RWPE2 (cell line): Measurements from ENCODE around the gene WWTR1.
A peak's percentile ranks its signal among the peaks of the same experiment; 100 is the strongest.

Experiments
- ATAC-seq: fragments of 200-7000 bp; cut with Tn5 transposase; 3 replicates; pipeline ENCODE4 v1.9.1; 2021; ENCODE audit warnings: low read depth
- DNase-seq: peaks from one replicate; pipeline ENCODE4 v3.0.0-alpha.2; 2020; ENCODE audit warnings: low spot score
- H3K27ac ChIP-seq: fragments of 450-650 bp; 2 replicates; pipeline ENCODE4 v1.5.1; 2017; ENCODE audit warnings: mild to moderate bottlenecking; ENCODE audit not compliant: poor library complexity, severe bottlenecking
- H3K27me3 ChIP-seq: fragments of 250-450 bp; sonication (Bioruptor Pico); 2 replicates; pipeline ENCODE4 v1.5.1; 2021; ENCODE audit warnings: mild to moderate bottlenecking, moderate library complexity; ENCODE audit not compliant: insufficient read depth, poor library complexity, severe bottlenecking
- H3K36me3 ChIP-seq: fragments of 250-450 bp; sonication (Bioruptor Pico); 2 replicates; pipeline ENCODE4 v1.5.1; 2020; ENCODE audit warnings: low read depth, mild to moderate bottlenecking, moderate library complexity
- H3K4me1 ChIP-seq: fragments of 250-450 bp; sonication (Bioruptor Pico); 2 replicates; pipeline ENCODE4 v1.5.1; 2021; ENCODE audit warnings: mild to moderate bottlenecking, moderate library complexity; ENCODE audit not compliant: insufficient read depth, poor library complexity, severe bottlenecking
- H3K4me3 ChIP-seq: fragments of 250-450 bp; sonication (Bioruptor Pico); 2 replicates; pipeline ENCODE4 v1.5.1; 2021; ENCODE audit warnings: mild to moderate bottlenecking, moderate library complexity; ENCODE audit not compliant: severe bottlenecking
- H3K9me3 ChIP-seq: fragments of 250-450 bp; sonication (Bioruptor Pico); 2 replicates; pipeline ENCODE4 v1.5.1; 2021; ENCODE audit warnings: mild to moderate bottlenecking, moderate library complexity; ENCODE audit not compliant: severe bottlenecking
- TF ChIP-seq, protein P1 (sequence below): fragments of 450-650 bp; IDR thresholded peaks from one replicate; pipeline ENCODE4 v1.5.1; 2017; ENCODE audit warnings: mild to moderate bottlenecking, moderate library complexity; ENCODE audit not compliant: poor library complexity, severe bottlenecking

WWTR1 gene

DNA sequence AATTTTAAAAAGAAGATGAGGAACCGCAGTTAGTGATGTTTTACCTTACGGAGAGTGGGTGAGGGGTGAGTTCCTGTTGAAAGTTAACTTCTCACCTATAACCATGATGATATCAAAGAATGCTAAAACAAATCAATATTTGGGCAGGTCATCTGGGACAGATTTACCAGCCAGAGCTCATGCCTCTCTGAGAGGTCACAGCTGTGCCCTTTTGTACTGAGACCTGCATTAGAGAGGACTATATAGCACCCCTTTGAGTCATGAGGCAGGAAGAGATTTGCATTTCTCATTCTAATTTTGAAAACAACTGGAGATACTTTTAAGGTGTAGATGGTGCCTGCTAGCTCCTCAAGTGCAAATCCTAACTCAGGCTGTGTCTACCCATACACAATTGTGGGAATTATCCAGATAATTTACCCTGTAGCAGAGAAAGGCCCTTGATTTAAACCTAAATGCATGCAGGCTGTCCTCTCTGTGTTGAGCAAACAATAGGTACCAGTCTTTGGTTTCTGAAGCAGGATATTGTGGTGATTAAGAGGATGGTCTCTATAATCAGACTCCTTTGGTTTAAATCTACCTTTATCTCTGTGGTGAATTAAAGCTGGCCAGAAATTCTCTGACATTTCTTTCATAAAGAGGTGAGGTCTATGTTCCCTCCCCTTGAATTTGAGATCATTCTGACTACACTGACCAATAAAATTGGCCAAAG lies 189.2 kb downstream of the WWTR1 start:
- Histone ChIP-seq H3K4me1 (peaks cover 13% of the 10 kb centered on the region), H3K9me3 (no peaks in the 10 kb centered on the region), H3K4me3 (no peak overlapping the region), H3K36me3 (no peaks in the 10 kb centered on the region), H3K27ac (no peak overlapping the region), H3K27me3 (no peaks in the 10 kb centered on the region)
- ATAC-seq (0 out of 3 replicates have a peak, but pooled peaks have one; percentile 35), DNase-seq (no peak)
- TF ChIP-seq, protein P1, sequence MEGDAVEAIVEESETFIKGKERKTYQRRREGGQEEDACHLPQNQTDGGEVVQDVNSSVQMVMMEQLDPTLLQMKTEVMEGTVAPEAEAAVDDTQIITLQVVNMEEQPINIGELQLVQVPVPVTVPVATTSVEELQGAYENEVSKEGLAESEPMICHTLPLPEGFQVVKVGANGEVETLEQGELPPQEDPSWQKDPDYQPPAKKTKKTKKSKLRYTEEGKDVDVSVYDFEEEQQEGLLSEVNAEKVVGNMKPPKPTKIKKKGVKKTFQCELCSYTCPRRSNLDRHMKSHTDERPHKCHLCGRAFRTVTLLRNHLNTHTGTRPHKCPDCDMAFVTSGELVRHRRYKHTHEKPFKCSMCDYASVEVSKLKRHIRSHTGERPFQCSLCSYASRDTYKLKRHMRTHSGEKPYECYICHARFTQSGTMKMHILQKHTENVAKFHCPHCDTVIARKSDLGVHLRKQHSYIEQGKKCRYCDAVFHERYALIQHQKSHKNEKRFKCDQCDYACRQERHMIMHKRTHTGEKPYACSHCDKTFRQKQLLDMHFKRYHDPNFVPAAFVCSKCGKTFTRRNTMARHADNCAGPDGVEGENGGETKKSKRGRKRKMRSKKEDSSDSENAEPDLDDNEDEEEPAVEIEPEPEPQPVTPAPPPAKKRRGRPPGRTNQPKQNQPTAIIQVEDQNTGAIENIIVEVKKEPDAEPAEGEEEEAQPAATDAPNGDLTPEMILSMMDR, result no peak
